GM19035 (cell line): Measurements from ENCODE around the gene SVIL.
"Not testable (repeated sequence)": the region's sequence is repeated elsewhere in the genome, so short reads cannot be mapped to it uniquely, and the experiment has no call there.

ENCODE experiments used
- ATAC-seq: cut with Tn5 transposase; IDR thresholded peaks from one replicate; pipeline ENCODE4 v1.9.1; 2021; ENCODE audit not compliant: unreplicated experiment

The SVIL gene

GRCh38 chr10:29522061-29522855 is 112.5 kb downstream of the SVIL start:
- ATAC-seq = no peak

- no peak for ATAC-seq
These were observed 115.1 kb downstream of the SVIL start for GRCh38 chr10:29519659-29520058.

GRCh38 chr10:29517352-29517923 is 117.3 kb downstream of the SVIL start:
- no peak for ATAC-seq

GRCh38 chr10:29516309-29516932 is 118.3 kb downstream of the SVIL start:
- ATAC-seq = not testable (repeated sequence)

GRCh38 chr10:29515879-29516278 is 118.9 kb downstream of the SVIL start:
- ATAC-seq = not testable (repeated sequence)

- ATAC-seq = not testable (repeated sequence)
These were observed 119.7 kb downstream of the SVIL start for GRCh38 chr10:29515104-29515503.

GRCh38 chr10:29514306-29514705 is 120.5 kb downstream of the SVIL start:
- ATAC-seq = no peak

- ATAC-seq = no peak
These were observed 122.3 kb downstream of the SVIL start for GRCh38 chr10:29512425-29512974.

GRCh38 chr10:29511806-29512205 is 123.0 kb downstream of the SVIL start:
- not testable (repeated sequence) for ATAC-seq

- not testable (repeated sequence) for ATAC-seq
These were observed 124.2 kb downstream of the SVIL start for GRCh38 chr10:29510483-29511157.

GRCh38 chr10:29508554-29509244 is 126.1 kb downstream of the SVIL start:
- ATAC-seq = no peak

GRCh38 chr10:29507750-29508149 is 127.0 kb downstream of the SVIL start:
- not testable (repeated sequence) for ATAC-seq

- not testable (repeated sequence) for ATAC-seq
These were observed 128.3 kb downstream of the SVIL start for GRCh38 chr10:29506324-29506921.

- no peak for ATAC-seq
These were observed 132.4 kb downstream of the SVIL start for GRCh38 chr10:29502351-29502750.

GRCh38 chr10:29501692-29502091 is 133.1 kb downstream of the SVIL start:
- no peak for ATAC-seq

GRCh38 chr10:29499993-29500537 is 134.7 kb downstream of the SVIL start:
- no peak for ATAC-seq

GRCh38 chr10:29496341-29497162 is 138.2 kb downstream of the SVIL start:
- peak; percentile 76 for ATAC-seq

- no peak for ATAC-seq
These were observed 139.4 kb downstream of the SVIL start for GRCh38 chr10:29495366-29495765.

- no peak for ATAC-seq
These were observed 141.1 kb downstream of the SVIL start for GRCh38 chr10:29493697-29494096.
